RPMI8226 (cell line): ENCODE data around the gene TRIM8.
"Not testable (repeated sequence)": the region's sequence is repeated elsewhere in the genome, so short reads cannot be mapped to it uniquely, and the experiment has no call there.

Experiments
- DNase-seq: peaks from one replicate; pipeline ENCODE4 v3.0.0-alpha.2; 2015

TRIM8 gene

DNA sequence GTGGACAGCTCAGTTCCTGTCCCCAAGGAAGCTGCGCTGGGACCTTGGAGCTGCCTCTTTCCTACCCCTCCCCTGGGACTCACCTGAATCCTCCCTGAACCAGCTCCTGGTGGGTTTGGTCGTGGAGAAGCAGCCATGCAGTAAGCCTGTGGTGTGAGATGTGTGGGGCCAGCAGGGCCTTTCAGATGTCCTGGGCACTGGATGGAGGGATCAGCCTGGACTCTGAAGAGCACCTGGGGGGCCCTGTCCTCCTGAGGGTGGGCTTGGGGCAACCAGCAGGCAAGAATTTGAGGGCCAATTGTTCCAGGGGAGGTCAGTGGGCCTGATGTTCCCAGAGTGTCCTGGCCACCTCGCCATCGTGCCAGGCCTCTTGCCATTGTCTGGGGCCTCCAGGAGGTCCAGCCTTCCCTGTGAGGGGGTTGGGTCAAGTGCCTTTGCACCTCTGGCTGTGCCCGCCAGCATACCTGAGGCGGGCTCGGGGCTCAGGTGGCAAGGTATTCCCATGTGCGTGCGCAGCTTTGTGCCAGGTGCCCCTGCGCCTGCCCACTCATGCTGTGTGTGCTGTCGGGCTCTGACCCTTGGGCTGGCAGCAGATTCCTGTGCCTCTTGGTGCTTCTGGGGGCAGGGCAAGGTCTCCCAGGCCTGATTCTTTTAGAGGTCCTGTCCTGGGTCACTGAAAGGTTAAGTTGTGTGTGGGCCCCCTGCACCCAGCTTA lies 7.3 kb downstream of the TRIM8 start:
- DNase-seq, result no peak

DNA sequence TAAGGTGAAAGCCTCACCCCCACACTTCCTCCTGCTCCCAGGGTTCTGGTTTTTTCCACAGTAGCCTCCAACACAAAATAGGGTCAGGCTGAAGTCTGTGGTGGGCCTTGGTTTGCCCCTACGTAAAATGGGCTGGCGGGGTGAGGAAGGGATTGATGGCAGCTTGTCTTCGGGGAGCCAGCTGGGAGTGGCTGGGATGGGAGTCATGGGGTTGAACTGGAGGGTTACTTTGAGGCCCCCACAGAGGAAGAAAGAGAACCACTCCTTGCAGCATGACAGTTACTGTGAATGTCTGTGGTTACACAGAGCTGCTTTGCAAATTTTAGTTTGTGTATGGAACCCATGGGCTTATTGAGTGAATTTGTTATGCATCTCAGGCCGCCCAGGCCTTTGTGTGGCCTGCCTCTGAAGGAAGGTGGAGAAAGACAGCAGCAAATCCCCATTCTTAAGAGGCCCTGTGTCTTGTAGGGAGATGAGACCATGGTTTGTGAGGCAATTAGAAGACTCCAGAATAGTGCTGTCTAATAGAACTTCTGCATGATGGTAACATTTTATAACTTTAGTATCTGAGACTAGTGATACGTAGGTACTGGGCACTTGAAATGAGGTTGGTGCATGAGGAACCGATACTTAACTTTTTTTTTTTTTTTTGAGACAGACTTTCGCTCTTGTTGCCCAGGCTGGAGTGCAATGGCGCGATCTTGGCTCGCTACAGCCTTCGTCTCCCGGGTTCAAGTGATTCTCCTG lies 8.1 kb downstream of the TRIM8 start:
- no peak for DNase-seq

DNA sequence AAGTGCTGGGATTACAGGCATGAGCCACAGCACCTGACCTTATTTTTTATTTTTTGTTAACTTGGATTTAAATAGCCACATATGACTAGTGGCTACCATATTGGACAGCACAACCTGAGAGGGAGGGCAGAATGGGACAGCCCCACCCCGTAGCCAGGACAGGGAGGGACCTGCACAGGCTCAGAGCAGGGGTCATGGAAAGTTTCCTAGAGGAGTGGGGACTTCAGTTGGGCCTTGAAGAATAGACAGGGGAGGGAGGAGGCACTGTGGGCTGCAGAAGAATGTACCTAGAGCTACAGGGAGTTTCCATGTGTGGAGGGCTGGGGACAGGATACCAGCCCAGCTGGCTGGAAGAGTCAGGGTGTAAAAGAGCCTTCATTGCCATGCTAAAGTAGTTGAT lies 8.8 kb downstream of the TRIM8 start:
- no peak for DNase-seq

DNA sequence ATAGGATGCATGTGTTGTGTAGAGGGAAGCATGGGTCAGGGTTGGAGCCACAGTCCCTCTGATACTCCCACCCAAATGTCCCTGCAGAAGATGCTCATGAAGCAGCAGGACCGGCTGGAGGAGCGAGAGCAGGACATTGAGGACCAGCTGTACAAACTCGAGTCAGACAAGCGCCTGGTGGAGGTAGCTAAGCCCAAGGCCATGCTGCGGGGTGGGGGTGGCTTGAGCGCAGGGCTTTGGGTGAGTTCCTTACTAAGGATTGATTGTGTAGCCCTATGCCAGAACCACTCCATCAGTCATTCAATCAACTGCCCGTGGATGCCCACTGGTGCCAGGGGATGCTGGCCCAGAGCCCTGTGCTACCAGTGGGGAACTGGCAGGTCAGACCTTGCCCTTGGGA lies 10.3 kb downstream of the TRIM8 start:
- DNase-seq, result no peak

DNA sequence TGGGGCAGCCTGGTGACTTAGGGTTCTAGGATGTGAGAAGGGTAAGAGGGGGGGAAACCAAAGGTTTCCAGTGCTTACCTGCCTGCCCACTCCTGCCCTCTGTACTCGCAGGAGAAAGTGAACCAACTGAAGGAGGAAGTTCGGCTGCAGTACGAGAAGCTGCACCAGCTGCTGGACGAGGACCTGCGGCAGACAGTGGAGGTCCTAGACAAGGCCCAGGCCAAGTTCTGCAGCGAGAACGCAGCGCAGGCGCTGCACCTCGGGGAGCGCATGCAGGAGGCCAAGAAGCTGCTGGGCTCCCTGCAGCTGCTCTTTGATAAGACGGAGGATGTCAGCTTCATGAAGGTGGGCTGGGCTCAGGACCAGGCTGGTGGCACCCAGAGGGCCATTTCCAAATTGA lies 10.7 kb downstream of the TRIM8 start:
- no peak for DNase-seq

DNA sequence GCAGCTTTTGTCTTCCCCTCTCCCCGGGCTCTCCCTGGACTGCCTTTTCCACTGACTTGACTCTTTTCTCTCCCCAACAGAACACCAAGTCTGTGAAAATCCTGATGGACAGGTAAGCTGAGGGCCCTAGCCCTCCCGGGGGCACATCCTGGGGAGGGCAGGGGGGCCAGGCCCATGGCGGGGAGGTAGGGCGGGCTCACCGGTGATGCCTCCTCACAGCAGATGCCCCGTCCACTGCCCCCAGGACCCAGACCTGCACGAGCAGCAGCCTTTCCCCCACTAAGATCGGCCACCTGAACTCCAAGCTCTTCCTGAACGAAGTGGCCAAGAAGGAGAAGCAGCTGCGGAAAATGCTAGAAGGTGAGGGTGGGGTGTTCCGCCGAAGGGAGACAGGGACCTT lies 11.7 kb downstream of the TRIM8 start:
- no peak for DNase-seq

DNA sequence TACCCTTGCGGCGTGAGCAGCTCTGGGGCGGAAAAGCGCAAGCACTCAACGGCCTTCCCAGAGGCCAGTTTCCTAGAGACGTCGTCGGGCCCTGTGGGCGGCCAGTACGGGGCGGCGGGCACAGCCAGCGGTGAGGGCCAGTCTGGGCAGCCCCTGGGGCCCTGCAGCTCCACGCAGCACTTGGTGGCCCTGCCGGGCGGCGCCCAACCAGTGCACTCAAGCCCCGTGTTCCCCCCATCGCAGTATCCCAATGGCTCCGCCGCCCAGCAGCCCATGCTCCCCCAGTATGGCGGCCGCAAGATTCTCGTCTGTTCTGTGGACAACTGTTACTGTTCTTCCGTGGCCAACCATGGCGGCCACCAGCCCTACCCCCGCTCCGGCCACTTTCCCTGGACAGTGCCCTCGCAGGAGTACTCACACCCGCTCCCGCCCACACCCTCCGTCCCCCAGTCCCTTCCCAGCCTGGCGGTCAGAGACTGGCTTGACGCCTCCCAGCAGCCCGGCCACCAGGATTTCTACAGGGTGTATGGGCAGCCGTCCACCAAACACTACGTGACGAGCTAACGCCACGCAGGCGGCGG lies 12.6 kb downstream of the TRIM8 start:
- no peak for DNase-seq

DNA sequence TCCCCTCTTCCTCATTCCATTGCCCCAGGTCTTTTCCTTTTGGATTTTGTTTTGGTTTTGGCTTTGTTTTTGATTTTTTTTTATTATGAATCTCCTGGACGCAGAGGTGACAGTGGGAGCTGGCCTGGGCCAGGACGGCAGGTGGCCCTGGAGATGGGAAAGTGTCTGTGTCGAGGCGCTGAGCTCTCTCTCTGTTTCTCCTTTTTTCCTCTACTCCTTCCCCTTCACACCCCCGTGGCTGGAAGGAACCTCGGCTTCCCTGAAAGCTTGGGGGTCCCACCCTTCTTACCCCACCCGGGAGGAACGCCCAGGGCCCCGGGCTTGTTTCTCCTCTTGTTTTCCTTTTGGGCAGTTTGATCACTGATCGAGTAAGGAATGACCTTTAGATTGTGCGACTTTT lies 13.2 kb downstream of the TRIM8 start:
- DNase-seq, result no peak

DNA sequence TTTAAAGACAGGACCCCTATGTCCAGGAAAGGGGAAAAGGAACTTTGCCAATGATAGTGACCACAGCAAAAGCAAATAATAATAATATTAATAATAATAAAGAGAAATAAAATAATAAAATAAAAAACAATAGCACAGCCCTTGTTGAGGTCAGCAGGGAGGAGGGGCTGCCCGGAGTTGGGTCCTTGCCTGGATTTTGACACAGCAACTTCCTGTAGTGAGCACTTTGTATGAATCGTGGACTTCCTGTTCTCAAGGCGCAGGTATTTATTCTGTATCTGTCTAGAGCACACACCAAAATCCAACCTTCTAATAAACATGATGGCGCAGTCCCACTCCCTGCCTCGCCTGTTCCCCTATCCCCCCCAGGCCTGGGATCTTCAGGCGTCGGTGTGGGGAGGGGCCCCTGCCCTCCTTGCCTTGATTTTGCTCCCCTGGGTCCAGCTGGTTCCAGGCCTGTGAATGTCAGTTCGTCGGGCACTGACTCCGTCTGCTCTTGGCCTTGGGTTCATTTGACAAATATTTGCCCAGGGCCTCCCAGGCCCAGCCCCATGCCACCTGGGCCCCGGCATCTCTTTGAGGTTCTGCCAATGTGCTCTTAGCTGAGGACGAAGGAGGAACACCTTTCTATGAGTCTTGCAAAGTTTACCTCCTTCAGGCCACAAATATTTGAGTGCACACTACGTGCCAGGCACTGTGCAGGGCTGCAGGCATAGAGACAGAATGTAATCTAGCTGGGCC lies 13.9 kb downstream of the TRIM8 start:
- DNase-seq, result no peak

DNA sequence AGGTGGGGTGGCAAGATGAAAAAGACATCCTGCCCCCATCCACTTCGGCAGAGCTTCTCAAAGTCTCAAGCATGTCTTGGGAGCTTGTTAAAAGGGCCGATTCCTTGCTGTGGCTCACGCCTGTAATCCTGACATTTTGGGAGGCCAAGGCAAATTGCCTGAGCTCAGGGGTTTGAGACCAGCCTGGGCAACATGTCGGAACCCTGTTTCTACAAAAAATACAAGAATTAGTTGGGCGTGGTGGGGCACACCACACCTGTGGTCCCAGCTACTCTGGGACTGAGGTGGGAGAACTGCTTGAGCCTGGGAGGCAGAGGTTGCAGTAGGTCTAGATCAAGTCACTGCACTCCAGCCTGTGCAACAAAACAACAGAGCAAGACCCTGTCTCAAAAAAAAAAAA lies 14.5 kb downstream of the TRIM8 start:
- DNase-seq, result no peak

DNA sequence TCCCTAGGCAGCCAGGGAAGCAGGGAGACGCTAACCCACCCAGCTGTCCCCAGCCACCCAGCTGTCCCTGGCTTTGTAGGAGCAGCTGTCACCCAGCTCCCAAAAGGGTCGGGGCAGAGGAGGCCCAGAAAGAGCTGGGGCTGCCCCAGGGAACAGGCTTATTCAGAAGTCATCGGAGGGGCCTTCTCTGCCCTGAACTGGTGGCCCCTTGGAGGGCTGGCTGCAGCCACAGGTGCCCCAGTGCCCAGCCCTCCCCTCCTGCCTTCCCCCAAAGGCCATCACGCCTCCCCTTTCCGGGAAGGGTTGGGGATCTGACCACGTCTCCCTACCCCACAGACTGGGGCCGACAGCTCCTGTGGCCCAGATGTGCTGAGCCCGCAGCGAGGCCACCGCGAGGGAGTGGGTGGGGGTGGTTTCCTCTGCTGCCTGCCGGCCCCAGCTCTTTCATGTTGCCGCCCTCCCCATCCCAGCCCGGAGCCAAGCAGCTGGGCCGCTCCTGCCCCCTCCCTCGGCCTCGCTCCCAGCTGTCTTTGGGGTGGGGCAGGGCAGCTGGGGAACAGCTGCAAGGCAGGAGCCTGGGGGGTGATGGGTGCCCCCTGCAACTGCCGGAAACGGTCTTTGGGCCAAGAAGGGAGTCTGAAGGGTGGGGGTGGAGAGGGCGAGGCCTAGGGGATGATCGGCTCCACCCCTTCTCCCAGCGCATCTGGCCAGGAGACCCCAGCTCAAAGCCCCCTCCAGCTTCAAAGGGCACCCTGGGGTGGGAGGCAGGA lies 16.8 kb downstream of the TRIM8 start:
- DNase-seq, result peak; percentile 89

DNA sequence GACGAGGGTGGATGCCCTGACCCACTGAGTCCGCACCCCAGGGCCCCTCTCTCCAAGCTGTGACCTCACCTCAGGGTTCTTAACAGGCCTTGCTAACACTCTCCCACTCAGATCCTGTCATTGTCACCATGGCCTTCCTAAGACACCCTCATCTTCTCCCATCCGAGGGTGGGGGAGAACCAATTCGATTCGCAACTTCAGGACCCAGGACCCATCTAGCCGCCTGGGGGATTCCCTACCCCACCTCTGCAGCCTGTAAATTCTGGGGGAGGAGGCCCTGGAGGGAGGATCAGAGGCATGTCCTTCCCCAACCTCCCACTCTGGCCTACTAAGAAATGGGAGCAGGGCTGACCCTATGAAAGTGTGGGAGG lies 17.4 kb downstream of the TRIM8 start:
- DNase-seq, result no peak

DNA sequence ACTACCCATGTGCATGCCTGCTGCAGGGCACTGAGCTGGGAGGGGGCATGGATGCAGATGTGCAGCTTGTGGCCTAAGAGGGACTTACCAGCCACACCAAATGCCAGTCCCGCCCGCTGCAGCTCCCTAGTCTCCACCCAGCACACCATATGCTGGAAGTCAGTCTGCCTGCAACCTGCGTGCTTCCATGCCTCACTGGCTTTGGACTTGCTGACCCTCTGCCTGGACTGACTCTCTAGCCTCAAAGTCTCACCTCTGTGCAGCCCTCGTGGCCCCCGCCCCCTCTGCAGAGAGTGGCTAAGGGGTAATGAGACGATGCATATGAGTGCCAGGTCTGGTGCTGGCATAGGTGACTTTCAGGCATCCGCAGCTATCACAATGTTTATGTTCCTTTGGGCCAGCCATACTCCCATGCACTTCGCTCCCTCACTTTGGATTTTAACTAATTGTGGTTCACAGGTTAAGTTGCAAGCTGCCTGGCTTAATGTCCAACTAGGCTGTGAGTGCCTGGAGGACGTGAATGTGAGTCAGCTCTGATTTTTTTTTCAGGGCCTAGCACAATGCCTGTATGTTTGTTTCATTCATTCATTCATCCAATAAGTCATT lies 21.7 kb downstream of the TRIM8 start:
- no peak for DNase-seq

DNA sequence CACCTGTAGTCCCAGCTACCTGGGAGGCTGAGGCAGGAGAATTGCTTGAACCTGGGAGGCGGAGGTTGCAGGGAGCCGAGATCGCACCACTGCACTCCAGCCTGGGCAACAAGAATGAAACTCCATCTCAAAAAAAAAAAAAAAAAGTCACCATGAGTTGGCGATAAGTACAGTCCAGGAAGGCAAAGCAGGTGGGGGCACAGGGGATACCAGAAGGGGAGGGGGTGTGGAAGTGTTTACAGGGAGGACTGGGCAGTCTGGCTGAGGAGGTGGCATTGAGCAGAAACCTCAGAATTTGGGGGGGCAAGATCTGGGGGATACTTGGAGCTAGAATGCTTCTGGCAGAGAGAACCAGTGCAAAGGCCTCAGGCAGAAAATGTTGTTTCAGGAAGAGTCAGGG lies 23.1 kb downstream of the TRIM8 start:
- DNase-seq, result not testable (repeated sequence)

DNA sequence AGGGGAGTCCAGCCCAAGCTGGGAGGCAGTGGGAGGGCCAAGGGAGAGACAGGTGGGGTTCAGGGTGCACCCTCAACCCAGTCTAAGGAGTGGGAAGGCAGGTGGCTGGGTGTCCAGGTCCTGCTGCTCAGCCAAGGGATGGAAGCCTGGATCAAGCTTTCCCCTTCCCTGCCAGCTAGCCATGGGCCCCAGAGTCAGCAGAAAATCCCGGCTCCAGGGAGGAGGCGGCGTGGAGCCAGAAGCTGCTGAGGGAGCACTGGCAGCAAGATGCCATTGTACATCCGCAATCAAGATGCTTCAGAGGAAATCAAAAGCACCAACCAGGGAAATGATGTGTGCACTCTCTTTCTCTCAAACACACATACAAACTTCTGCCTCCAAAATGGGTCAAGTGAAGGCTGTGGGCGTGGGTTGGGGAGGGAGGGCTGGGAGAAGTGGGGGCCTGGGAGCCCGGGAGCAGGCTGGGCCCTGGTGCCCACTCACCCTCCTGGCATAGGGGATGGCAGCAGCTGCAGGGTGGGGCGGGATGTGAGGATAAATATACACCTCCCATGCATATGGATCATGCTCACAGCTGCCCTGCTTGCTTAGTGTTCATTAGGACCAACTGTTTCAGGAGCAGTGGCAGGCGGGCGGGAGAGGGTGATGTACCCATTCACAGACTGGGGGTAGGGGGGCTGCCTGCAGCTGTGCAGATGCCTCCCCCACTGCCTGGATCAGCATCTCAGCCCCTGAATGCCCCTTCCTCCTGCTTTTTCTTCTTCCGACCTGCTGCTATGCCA lies 24.2 kb downstream of the TRIM8 start:
- DNase-seq, result no peak

DNA sequence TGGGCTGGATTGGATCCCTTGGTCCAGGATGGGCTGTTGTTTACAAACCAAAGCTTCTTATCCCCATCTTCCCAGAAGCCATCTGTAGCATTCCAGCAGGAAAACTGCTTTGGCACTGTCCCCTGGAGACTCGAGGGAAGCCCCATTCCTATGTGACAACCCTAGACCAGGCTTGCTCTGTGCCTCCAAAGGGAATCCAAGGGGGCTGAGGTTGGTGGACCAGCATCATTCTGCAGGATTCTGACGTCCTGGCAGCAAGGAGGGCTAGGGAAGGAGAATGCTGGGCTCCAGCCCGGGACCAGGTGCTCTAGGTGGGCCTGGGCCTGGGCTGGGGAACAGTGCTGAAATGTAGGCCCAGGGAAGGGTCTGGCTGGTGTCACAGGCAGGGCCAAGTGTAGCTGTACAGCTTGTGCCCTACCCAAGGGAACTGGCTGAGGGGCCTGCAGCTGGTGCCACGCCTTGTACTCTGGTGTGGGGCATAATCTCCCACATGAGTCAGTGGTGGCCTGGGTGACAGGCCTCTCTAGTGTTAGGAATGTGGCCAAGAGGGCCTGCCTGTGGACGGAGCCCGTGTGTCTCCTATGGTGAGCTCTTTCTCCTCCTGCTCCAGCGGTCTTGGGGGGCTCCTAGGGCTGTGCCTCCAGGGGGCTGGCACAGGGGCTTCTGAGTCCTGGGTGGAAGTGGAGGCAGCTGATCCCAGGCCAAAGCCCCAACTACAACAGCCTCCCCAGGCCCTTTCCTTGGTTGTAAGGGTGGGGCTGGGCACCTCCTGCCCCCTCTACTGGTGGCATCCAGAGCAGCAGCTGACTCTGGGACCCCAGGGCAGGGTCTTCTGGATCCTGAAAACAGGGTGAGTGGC lies 25.2 kb downstream of the TRIM8 start:
- no peak for DNase-seq

DNA sequence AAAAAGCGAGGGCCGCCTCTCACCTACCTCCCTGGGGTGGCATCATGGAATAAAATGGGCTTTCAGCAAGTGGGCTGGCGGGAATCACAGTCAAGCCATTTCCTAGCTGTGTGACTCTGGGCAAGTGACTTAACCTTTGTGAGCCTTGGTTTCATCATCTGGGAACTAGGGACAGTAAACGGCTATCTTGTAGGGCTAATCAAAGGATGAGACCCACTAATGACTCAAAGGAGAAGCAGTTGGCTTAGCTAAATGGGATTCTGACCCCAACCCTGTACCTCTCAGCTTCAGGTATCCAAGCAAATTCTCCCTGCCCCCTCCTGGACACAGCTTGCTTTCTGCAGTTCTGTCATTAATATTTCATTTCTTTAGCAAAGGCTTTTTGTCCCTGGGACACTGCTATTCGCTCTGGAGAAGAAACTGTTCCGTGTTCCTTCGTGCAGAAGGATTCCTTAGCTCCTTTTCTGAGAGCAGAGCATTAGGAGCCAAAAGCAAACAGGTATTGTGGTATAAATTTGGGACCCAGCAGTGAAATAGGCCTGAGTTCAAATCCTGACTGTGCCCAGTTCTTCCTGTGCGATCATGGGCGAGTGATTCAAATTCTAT lies 25.9 kb downstream of the TRIM8 start:
- no peak for DNase-seq

DNA sequence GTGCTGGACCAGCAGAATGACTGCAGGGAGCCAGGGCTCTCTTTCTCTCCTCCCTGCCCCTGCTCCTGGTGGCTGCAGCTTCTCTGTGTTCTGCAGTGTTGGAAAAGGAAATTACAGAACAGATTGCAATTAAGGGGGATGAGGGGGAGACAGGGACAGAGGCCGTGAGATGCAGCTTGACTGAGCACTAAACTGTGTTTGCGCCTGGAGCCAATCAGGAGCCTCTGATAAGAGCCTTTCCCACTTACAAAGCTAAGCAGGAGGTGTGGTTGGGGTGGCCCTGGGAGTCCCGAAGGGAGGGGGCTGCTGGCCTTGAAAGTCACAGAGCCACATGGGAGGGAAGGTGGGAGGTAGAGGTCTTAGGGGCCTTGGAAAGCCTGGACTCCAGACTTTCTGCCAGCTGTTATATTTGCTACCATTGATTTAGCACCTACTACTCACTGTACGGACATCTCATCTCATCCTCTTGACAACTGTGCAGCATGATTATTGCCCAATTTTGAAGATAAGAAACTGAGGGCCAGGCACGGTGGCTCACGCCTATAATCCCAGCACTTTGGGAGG lies 26.7 kb downstream of the TRIM8 start:
- DNase-seq, result no peak

DNA sequence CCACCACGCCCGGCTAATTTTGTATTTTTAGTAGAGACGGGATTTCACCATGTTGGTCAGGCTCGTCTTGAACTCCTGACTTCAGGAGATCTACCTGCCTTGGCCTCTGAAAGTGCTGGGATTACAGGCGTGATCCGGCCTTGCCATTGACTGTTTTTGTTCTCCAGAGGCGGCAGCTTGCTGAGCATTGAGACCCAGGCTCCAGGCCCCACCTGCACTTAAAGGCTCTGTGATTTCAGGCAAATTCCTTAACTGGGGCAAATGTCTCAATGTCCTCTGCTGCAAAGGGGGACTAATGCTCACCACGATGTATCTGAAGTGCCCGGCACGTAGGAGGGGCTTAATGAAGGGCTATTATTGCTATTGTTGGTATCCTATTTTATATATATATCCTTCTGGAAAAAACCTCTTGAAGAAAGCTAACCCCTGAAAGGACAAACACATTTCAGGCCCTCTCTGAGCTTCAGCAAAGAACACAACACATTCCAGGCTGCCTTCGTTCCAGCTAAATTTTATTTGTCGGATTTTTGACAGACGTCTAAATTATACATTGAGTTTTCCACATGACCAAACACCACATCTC lies 29.0 kb downstream of the TRIM8 start:
- DNase-seq, result no peak
